ENCODE measurements around the gene PLXNA4. TPM values are rescaled to one million over a fixed set of nuclear protein-coding genes. Genes with fewer than 3 reads are reported as not detected.

PLXNA4 gene
- total RNA-seq, 1 donor from 2014 or later, result 67.7 TPM

DNA sequence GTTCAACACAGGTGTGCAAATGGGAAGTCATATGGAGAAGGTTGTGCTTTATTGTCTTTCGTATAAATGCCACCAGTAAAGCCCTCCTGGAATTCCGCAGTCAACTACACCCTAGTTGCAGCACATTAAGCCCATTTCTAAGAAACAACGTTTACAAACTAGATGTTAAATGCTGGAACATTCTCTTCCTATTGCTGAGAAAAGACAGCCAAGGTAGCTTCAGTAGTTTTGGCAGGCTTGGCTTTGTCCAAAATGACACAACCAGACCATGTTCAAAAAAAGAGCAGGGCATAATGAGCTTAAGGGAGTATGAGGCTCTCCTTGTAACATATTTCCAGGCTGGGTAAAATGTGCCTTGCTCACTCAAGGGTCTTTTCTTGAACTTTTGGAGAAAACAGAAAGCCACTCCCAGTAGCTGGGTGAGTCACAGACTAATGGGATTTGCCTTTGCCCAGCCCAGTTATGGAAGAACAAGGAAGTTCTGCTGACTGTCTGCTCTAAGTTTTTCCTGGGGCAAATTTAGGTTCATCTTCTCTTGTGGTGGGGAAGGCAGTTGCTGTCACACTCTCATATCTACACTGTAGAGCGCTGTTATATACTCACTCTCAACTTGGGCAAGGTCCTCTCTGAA lies 238.7 kb downstream of the PLXNA4 start:
- FAIRE-seq (no peak), DNase-seq (ENCODE audit: low spot score in 2 of 2) (no peak)

DNA sequence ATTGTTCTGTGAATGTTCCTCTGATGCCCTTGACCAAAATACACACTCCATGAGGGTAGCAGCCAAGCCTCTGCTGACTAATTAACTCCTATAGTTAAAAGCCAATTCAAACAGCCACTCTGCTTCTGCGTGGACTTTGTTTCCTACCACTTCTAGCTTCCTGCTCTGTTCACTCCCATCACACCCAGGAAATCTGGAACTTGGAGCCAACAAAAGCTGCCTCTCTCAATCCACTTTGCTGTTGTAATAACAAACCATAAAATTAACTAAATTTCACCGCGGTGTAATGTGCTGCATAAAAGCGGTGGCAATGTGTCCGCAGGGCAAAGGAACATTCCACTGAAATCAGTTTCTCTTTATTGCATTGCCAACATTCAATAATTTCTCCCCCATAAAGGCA lies 239.5 kb downstream of the PLXNA4 start:
- DNase-seq (ENCODE audit: low spot score in 2 of 2) (no peak), FAIRE-seq (no peak)

DNA sequence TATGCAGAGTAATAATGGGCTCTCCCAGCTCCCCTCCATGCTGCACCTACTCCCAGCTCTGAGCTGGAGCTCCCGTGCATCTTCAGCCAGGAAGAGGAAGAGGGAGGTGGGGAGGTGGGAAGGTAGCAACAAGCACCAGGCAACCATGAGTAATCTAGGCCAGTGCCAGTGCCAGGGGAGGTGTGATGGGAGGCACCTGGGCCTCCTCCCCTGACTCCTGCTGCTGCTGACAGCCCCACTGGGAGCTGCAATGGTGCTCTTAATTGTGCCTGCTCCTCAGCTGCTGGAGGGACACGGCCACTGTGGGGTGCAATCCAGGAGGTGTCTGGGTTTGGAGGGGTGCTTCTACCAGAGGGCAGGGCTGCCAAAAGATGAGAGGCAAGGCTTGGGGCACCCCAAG lies 243.0 kb downstream of the PLXNA4 start:
- FAIRE-seq (no peak), DNase-seq (ENCODE audit: low spot score in 2 of 2) (peak in 1 of 2 donors; percentile 20)

DNA sequence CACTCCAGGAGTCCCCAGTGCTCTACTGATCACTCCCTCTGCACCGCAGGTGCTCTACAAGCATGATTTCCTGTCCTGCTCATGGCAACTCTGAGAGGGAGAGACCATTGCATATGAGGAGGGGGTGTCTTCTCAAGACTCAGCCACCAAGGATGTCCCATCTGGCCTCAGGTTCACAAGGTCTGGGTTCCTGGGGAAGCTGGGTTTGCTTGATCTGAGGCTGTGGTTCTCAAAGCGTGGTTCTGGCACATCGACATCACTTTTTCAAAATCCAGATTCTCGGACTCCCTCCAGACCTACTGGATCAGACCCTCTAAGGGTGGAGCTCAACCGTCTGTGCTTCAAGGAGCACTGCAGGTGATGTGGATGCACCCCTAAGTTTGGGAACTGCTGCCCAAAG lies 247.5 kb downstream of the PLXNA4 start:
- FAIRE-seq, result no peak
- no peak for DNase-seq (ENCODE audit: low spot score in 2 of 2)

DNA sequence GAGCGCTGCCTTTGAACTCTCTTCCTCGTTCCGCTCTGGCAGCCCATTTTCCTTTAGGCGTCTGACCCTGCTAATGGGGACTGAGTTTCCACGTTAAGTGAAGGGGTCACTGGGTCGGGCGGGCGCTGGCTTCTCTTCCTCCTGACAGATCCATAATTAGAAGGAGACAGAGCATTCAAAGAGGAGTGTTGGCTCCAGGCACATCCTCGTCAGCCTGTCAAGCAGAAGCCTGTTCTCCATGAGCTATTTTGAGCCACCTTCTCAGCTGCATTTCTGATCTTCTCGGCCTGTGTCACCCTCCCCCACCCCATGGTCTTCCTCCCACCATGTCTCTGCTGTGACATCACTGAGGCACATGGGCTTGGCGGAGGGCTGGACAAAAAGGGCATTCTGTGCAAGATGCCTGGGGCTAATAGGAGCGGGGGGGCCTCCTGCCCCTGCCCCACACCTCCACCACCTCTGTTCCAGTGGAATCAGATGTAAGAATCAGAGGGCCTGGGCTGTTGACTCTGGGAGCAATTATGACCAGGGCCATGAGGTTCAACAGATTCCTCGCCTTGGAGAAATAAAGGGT lies 248.1 kb downstream of the PLXNA4 start:
- DNase-seq (ENCODE audit: low spot score in 2 of 2) (no peak), FAIRE-seq (no peak)

DNA sequence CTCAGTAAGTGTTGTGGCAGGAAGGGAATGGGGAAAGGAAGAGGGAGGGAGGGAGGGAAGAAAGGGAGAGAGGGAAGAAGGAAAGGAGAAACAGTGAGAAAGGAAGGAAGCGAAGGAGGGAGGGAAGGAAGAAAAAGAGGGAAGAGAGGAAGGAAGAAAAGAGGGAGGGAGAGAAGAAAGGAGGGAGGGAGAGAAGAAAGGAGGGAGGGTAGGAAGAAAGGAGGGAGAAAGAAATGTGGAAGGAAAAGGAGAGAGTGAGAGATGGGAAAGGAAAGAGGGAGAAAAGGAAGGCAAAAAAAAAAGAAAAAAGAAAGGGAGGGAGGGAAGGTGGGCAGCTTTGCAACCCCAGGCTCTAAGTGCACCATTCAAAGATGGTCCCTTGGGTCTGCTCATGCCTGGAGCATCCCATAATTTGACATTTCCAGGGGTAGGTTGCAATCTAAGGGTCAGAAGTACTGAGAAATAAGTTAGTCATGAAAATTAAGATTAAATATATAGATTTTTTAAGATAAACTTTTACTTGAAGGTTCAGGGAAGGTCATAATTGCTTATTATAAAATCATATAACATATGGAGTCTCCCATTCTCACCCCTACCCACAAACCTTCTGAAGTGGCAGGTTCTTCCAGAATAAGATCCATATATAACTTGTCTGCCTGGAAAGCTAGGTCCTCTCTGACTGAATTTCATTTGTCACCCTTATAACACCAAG lies 249.2 kb downstream of the PLXNA4 start:
- DNase-seq (ENCODE audit: low spot score in 2 of 2), result no peak
- no peak for FAIRE-seq

DNA sequence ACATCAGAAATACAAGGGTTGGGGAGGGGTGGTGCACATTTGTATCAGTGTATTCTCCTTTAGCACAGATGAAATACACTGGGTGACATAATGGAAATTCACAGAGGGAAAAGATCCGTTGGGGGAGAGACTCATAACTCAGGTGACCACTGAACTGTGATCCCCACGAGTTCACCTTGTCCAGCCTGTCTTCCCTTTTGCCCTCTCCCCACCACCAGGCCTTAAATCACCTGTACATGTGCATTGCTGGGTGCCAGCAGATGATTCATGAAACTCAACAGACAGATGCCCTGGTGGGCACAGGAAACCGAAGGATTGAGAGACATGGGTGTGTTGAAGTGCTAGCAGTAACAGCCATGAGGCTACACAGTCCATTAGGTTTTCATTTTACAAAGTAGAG lies 253.3 kb downstream of the PLXNA4 start:
- DNase-seq (ENCODE audit: low spot score in 2 of 2) (no peak), FAIRE-seq (no peak)

DNA sequence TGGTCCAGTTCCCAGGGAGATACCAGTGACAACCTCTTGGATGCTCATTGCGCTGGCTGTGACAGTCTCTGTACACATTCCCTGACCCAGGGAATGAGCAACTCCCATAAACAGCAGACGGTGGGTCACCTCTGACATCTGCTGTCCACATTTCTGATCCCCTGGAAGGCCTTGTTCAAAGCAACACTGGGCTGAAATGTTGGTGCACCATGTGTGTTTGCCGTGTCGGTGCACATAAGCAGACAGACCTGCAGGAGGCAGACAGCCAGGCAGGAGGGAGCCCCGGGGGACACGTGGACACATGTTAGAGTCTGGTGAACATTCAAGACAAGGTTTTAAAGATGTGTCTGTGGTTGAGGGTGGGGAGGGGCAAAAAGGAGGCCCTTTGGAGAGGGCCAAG lies 254.9 kb downstream of the PLXNA4 start:
- no peak for FAIRE-seq
- no peak for DNase-seq (ENCODE audit: low spot score in 2 of 2)

DNA sequence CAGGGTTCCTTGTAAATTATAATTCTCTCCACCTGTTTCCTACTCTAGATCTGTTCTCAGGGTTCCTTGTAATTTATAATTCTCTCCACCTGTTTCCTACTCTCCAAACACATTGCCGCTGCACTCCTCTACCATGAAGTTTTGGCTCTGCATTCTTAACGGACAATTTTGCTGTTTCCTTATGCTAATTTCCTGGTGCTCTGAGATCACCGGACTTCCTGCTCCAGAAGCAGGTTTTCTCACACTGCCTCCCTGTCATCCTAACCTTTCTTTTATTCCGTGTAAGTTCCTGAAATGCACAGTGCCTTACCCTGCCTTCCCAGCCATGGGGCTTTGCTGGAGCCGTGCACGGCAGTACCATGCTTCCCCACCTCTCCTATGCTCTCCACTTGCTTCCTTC lies 256.8 kb downstream of the PLXNA4 start:
- FAIRE-seq, result no peak
- no peak for DNase-seq (ENCODE audit: low spot score in 2 of 2)

DNA sequence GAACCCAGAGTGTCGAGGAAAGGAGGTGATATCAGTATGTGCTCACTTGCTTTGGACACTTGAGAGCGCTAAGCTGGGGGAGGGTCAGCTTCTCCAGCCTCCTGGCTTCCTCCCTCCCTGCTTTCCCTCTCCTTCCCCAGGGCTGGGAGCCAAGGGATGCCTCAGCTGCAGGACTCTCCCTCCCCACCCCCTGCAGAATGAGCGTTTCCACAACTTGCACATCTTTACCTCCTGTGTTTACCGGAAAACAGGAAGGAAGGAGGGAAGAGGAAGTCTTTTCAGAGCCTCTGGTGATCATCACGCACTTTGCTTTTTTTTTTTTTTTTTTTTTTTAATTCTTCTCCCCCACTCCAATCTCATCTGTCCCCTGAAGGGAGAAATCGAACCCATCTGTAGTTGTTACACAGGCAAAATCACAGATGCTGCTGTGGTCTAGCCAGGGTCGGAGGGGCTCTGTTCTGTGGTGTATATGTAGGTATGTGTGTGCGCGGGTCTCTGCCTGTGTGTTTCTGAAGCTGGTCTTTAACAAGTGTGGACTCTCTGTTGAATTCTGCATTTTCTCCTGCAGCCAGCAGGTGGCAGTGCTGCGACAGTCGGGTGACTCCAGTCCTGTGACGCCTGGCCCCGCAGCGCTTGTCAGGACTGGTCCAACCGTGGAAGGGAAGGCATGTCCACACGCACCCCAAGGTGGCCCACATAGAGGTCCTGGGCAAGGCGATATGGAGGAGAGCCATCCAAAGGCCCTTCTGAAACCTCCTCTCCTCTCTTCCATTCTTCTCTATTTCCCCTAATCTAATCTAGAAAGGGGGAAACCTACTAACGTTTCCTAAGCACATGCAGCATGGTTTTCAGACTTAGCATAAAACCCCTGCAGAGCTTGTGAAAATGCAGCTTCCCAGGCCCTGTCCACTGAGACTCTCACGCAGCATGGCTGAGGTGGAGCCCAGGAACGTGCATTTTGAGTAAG lies 257.6 kb downstream of the PLXNA4 start:
- DNase-seq (ENCODE audit: low spot score in 2 of 2) (peak; percentile 43 to 79), FAIRE-seq (no peak)

DNA sequence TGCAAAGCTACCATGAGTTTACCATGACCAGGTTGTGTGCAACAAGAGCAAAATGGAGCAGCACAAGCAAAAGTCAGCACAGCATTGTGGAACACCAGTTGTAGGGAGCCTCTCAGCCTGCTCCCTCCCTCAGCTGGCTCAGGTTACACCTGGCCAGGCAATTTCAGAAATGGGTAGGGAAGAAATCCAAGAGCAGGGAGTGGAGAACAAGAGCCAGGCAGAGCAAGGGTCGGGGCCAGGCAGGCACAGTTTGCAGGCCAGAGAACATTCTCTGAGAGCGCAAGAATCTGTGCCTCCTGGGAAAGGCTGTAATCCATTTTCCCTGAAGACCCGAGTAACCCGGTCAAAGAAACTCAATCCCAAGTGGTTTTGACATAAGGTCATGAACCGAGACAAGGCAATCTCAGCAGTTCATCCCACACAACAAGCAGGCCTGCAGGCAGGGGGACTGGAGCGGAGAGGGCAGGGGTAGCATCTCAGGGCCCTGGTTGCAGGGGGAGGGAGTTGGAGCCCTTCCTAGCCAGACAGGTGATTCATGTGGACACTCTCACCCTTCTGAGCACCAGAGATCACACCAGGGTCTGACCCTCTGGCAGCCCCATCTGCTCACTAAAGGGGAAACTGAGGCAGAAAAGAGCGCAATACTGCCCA lies 258.4 kb downstream of the PLXNA4 start:
- FAIRE-seq, result no peak
- DNase-seq (ENCODE audit: low spot score in 2 of 2), result no peak

DNA sequence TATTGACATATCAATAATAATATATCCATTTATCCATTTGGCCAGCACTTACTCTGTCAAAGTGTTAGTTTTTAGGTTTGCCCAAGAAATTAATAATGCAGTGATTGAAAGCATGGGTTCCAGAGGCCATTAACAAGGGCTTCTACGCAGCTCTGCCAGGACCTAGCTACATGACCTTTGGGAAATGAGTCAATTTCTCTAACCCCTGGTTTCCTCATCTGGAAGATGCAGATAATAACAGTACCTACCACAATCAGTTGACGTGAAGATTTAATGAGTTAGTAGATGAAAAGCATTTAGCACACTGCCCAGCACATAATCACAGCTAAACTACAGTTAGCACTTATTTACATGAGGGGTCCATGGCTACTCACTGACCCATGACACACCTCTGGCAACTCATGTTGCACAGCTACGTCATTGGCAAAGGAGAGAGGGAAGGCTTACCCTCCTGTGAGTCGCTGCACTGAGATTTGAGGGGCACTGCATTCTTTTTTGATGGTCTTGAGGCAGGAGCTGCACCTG lies 263.7 kb downstream of the PLXNA4 start:
- FAIRE-seq (no peak), DNase-seq (ENCODE audit: low spot score in 2 of 2) (no peak)

DNA sequence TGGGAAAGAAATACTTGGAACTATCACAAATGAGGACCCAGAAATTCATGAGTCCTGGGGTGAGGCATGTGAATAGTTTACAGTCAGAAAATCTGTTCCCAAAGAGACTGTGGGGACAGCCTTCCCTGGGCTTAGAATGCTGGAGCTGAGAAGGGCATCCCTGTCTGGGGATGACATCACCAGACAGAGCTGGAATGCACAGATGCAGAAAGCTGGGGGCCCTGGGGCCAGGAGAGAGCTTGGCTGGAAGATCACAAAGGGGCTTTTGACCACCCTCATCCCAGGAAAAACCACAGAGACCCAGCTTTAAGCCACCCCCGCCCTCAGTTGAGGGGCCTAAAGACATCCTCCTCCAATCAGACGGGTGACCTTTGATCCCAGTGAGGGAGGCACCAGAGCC lies 264.5 kb downstream of the PLXNA4 start:
- DNase-seq (ENCODE audit: low spot score in 2 of 2), result no peak
- FAIRE-seq, result no peak

DNA sequence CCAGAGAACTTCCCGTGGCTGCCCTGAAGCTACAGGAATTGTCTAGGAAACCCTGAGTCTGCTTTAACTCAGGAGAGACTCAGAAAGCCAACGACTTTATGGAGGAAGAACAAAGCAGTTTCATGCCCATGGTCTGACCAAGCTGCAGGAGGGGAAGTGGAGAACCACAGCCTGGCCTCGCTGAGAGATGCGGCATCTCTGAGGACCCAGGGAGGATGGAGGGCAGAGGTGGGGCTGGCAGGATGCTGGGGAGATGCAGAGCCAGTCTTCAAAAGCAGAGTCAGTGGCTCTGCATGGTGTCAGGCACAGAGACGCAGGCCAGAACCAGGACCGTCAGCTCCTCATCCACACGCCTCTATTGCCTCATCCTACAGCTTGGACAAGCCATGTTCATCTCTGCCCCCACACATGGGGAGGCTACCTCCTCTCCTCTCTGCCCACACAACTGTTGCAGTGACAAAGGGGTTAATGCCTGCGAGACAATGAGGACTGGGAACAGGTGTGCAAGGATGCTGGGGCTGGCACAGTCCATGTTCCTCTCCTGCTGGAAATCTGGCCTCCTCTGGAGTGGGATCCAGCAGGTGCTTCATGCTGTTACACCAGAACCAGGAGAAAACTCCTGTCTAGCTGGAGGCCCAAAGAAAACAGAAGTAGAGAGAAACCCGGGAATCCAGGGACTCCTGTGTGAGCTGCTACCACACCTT lies 267.0 kb downstream of the PLXNA4 start:
- FAIRE-seq (no peak), DNase-seq (ENCODE audit: low spot score in 2 of 2) (no peak)

DNA sequence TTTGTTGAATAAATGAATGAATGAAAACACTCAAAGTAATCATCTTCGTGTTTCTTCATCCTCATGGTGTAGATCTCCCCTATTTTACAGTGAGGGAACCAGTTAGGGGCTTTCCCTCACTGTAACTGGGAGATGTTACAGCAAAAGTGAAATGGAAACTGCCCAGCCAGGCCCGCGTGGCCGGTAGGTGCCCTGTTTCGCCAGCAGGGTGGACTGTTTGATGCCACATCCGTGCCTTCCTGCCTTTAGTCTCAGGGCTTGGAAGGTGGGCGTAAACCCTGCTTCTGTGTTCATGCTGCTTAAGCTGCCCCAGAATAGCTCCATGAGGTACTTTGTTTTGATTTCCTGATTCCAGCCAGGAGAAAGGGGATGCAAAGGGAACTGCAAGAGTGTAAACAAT lies 268.8 kb downstream of the PLXNA4 start:
- DNase-seq (ENCODE audit: low spot score in 2 of 2), result no peak
- FAIRE-seq, result no peak

DNA sequence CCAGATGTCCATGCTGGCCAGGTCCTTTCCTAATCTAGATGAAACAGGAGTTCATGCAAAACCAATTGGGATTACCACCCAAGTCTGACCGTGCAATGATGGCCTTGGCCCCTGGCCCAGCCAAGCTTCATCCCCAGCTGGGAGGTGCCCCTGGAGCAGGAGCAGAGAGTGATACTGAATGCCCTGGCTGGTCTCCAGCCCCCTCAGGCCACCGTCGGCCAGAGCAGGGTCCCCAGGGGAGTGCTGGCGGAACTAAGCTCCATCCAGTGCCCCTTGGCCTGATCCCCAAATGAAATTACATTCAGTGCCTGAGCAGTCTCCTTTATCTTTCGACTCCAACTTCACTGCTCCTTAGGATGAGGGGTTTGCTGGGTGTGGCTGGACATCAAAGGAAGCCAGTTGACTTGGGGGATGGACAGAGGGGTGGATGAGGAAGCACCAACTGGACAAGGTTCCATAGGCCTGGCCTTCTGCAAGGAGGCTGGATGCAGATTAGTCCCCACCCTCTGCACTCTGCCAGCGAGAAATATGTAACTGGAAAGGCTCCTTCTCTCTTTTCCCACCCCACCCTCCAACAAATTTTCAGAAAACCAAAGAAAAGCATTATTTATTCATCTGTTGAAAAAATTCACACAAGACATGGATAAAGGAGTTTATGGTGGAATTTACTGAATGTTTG lies 275.5 kb downstream of the PLXNA4 start:
- no peak for DNase-seq (ENCODE audit: low spot score in 2 of 2)
- FAIRE-seq, result no peak

DNA sequence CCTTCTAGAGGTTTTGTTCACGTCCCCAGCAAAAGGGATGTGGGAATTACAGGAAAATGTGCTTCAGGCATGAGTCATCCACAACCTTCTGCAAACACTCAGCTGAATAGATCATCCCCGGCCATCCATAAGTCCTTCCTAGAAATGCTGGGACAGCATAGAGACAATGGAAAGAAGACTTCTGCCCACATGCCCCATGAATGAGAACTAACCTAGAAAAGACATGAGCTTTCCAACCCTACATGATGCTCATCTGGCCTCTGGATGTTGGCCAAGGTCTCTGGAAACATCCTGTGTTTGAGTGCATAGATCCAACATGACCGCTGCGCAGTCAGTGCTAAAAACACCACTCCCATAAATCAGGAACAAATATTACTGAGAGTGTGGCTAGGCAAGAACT lies 277.5 kb downstream of the PLXNA4 start:
- FAIRE-seq (no peak), DNase-seq (ENCODE audit: low spot score in 2 of 2) (no peak)

DNA sequence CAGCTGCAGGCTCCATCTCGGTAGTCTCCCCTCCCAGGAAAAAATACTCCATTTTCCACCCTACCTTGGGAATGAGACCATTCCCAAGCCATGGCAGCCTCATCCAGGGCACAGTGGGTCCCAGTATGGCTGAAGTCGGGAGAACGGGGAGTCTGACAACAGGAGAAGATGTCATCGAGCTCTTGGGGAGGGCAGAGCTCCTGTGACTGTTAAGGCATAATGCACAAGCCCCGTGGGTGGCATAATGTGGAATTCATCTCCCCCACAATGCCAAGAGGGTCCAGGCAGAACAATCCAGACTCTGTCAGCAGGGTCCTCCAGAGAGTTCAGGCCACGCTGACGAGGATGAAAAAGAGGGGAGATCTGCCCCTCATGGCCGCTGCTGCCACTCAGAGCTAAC lies 279.4 kb downstream of the PLXNA4 start:
- no peak for FAIRE-seq

DNA sequence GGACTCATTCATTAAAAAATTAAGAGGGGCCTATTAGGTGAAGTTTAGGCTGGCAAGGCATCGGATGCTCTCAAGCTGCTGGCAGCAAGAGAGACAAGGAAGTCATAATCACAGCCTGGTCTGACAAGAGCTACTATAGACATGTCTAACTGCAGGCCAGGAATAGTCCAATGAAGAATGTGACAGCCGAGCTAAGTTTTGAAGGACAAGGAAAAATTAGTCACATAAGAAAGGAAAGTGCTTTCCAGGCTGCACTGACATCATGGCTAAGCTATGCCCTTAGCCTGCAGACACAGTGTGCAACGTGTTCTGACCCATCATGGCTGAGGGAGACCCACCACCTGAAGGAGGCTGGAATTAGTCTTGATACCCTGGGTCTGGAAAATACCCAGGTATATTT lies 281.1 kb downstream of the PLXNA4 start:
- DNase-seq (ENCODE audit: low spot score in 2 of 2) (no peak), FAIRE-seq (no peak)

More for the DNA sequence above, 279.4 kb downstream of the PLXNA4 start:
- no peak for DNase-seq (ENCODE audit: low spot score in 2 of 2)

Measured in frontal cortex (tissue), 4 donors.